Measurements from ENCODE around the gene UPK1A.

- TF ChIP-seq CTCF (IDR thresholded peaks at IDR 0.05): peak; percentile 77 to 93 (median 86)
- TF ChIP-seq EP300 (IDR thresholded peaks at IDR 0.05): no peak
- TF ChIP-seq POLR2A (IDR thresholded peaks at IDR 0.05): no peak
Observed at GRCh38 chr19:35716801-35717664, 50.7 kb downstream of the UPK1A start.

All from ovary (tissue), 3 donors.